Astrocyte (in vitro differentiated cells and primary cell): ENCODE results near the gene DIO3.

ENCODE experiments used
- EZH2 ChIP-seq: IDR thresholded peaks from 2 replicates; pipeline ENCODE4 v1.6.1; 2012; ENCODE audit warnings: mild to moderate bottlenecking, low read length, inconsistent platforms; ENCODE audit not compliant: insufficient read depth
- TF ChIP-seq, protein P1 (sequence below): IDR thresholded peaks from 2 replicates; pipeline ENCODE4 v1.5.1; 2011; ENCODE audit warnings: low read depth, mild to moderate bottlenecking, inconsistent platforms, low read length, moderate library complexity; ENCODE audit not compliant: insufficient read depth

DNA sequence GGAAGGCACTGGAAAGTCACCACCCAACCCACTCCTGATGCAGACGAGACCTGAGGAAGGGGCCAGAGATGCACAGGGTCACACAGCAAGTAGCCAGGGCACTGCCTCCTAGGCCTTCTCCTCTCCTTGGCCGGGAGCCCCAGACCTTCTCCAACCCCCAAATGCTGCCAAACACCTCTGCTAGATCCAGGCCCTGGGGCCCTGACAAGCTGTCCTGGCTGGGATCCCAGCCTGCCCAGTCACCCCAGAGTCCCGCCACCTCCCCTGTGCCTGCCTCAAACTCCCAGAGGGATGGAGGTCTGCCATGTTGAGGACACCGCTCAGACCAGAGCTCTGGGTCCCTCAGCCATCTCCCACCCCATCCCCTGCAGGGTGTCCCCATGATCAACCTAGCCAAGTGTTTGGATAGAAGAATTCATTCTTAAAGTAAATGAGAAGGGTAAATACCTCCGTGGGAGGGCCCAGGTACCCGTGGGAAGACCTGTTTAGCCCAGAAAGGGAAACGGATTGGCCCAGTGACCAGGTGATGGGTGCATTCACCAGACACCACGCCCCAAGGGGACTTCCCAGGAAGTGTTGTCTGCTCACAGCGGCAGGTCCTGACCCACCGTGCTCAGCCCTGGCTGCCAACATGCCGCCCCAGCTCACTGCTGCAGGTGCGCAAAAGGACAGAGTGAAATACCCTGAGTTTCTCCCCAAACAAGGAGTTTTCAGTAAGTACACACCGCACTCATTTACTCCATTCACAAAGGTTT, 4.6 kb upstream of the DIO3 start:
- TF ChIP-seq, protein P1, sequence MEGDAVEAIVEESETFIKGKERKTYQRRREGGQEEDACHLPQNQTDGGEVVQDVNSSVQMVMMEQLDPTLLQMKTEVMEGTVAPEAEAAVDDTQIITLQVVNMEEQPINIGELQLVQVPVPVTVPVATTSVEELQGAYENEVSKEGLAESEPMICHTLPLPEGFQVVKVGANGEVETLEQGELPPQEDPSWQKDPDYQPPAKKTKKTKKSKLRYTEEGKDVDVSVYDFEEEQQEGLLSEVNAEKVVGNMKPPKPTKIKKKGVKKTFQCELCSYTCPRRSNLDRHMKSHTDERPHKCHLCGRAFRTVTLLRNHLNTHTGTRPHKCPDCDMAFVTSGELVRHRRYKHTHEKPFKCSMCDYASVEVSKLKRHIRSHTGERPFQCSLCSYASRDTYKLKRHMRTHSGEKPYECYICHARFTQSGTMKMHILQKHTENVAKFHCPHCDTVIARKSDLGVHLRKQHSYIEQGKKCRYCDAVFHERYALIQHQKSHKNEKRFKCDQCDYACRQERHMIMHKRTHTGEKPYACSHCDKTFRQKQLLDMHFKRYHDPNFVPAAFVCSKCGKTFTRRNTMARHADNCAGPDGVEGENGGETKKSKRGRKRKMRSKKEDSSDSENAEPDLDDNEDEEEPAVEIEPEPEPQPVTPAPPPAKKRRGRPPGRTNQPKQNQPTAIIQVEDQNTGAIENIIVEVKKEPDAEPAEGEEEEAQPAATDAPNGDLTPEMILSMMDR = no peak
- no peak for TF ChIP-seq EZH2
